WTC11 (cell line): ENCODE data around the gene CDKN1C. TPM values are rescaled to one million over a fixed set of nuclear protein-coding genes. Genes with fewer than 3 reads are reported as not detected.

Experiments
- ATAC-seq: fragments of 200-7000 bp; cut with Tn5 transposase; 2 replicates; pipeline ENCODE4 v1.10.0; 2021; ENCODE audit warnings: mild to moderate bottlenecking, moderate library complexity
- CTCF ChIA-PET: fragments of 300-600 bp; sonication (Branson Sonifier 250); formaldehyde crosslinking; loops from one replicate; lab custom pipeline; 2021; ENCODE audit warnings: antibody characterized with exemption; lab: Charles Lee
- POLR2A ChIA-PET: fragments of 350-600 bp; sonication (Branson Sonifier 250); formaldehyde crosslinking; loops from one replicate; lab custom pipeline; 2021; ENCODE audit warnings: antibody characterized with exemption; lab: Charles Lee
- DNase-seq: peaks from one replicate; pipeline ENCODE4 v3.0.0; 2021; ENCODE audit warnings: low spot score
- H3K27ac Mint-ChIP-seq: 2 replicates; pipeline ENCODE4 v1.8.0; 2021; ENCODE audit warnings: mixed read lengths
- H3K27me3 Mint-ChIP-seq: 2 replicates; pipeline ENCODE4 v1.8.0; 2021; ENCODE audit warnings: low read depth, mild to moderate bottlenecking, moderate library complexity, mixed read lengths
- H3K36me3 Mint-ChIP-seq: 2 replicates; pipeline ENCODE4 v1.8.0; 2021; ENCODE audit warnings: mixed read lengths
- H3K4me1 Mint-ChIP-seq: 2 replicates; pipeline ENCODE4 v1.8.0; 2022; ENCODE audit warnings: mixed read lengths
- H3K4me3 Mint-ChIP-seq: 2 replicates; pipeline ENCODE4 v1.8.0; 2021; ENCODE audit warnings: mild to moderate bottlenecking, moderate library complexity, mixed read lengths
- H3K9me3 Mint-ChIP-seq: 2 replicates; pipeline ENCODE4 v1.8.0; 2021; ENCODE audit warnings: mixed read lengths
- ARID4B ChIP-seq: sonication (generic); formaldehyde crosslinking; IDR thresholded peaks from 2 replicates; pipeline ENCODE4 v1.8.0; 2023; ENCODE audit warnings: missing genetic modification reagents, mild to moderate bottlenecking, borderline replicate concordance
- CBFB ChIP-seq: sonication (generic); formaldehyde crosslinking; IDR thresholded peaks from 2 replicates; pipeline ENCODE4 v1.8.1; 2022; ENCODE audit warnings: mild to moderate bottlenecking, low read depth, missing genetic modification reagents
- ETV6 ChIP-seq: sonication (generic); formaldehyde crosslinking; IDR thresholded peaks from 2 replicates; pipeline ENCODE4 v1.8.1; 2022; ENCODE audit warnings: mild to moderate bottlenecking, missing genetic modification reagents
- FOXJ3 ChIP-seq: sonication (generic); formaldehyde crosslinking; IDR thresholded peaks from 2 replicates; pipeline ENCODE4 v1.9.0; 2021; ENCODE audit warnings: missing genetic modification reagents, mild to moderate bottlenecking, borderline replicate concordance
- FOXP1 ChIP-seq: sonication (generic); formaldehyde crosslinking; IDR thresholded peaks from 2 replicates; pipeline ENCODE4 v1.8.0; 2022; ENCODE audit warnings: missing genetic modification reagents, mild to moderate bottlenecking, moderate library complexity, borderline replicate concordance
- GABPB1 ChIP-seq: sonication (generic); formaldehyde crosslinking; IDR thresholded peaks from 2 replicates; pipeline ENCODE4 v1.8.1; 2023; ENCODE audit warnings: mild to moderate bottlenecking, missing genetic modification reagents
- GTF2I ChIP-seq: fragments of 250-450 bp; sonication (Bioruptor Pico); conservative IDR thresholded peaks from 2 replicates; pipeline ENCODE4 v1.4.0; 2021; ENCODE audit warnings: mild to moderate bottlenecking
- HMGA2 ChIP-seq: fragments of 250-450 bp; sonication (Bioruptor Pico); IDR thresholded peaks from 2 replicates; pipeline ENCODE4 v1.4.0; 2021; ENCODE audit warnings: mild to moderate bottlenecking, moderate library complexity
- HMGXB4 ChIP-seq: sonication (generic); formaldehyde crosslinking; IDR thresholded peaks from 2 replicates; pipeline ENCODE4 v1.8.1; 2023; ENCODE audit warnings: mild to moderate bottlenecking, moderate library complexity, missing genetic modification reagents
- KAT7 ChIP-seq: sonication (generic); formaldehyde crosslinking; IDR thresholded peaks from 2 replicates; pipeline ENCODE4 v1.8.1; 2023; ENCODE audit warnings: missing genetic modification reagents, mild to moderate bottlenecking, borderline replicate concordance
- NFYB ChIP-seq: sonication (generic); formaldehyde crosslinking; conservative IDR thresholded peaks from 2 replicates; pipeline ENCODE4 v1.8.0; 2022; ENCODE audit warnings: low read depth, missing genetic modification reagents
- NR2C2 ChIP-seq: sonication (generic); formaldehyde crosslinking; IDR thresholded peaks from 2 replicates; pipeline ENCODE4 v1.8.0; 2022; ENCODE audit warnings: mild to moderate bottlenecking, missing genetic modification reagents
- SP1 ChIP-seq: sonication (generic); formaldehyde crosslinking; conservative IDR thresholded peaks from 2 replicates; pipeline ENCODE4 v1.8.1; 2022; ENCODE audit warnings: missing genetic modification reagents
- TEAD1 ChIP-seq: sonication (generic); formaldehyde crosslinking; IDR thresholded peaks from 2 replicates; pipeline ENCODE4 v1.8.0; 2022; ENCODE audit warnings: mild to moderate bottlenecking, missing genetic modification reagents
- TEAD4 ChIP-seq: sonication (generic); formaldehyde crosslinking; IDR thresholded peaks from 2 replicates; pipeline ENCODE4 v1.8.0; 2022; ENCODE audit warnings: mild to moderate bottlenecking, missing genetic modification reagents
- ZMAT4 ChIP-seq: fragments of 250-450 bp; sonication (Bioruptor Pico); IDR thresholded peaks from 2 replicates; pipeline ENCODE4 v1.9.0; 2021; ENCODE audit warnings: mild to moderate bottlenecking
- ZNF138 ChIP-seq: sonication (generic); formaldehyde crosslinking; conservative IDR thresholded peaks from 2 replicates; pipeline ENCODE4 v1.8.1; 2022; ENCODE audit warnings: mild to moderate bottlenecking, moderate library complexity, missing genetic modification reagents
- ZNF423 ChIP-seq: fragments of 250-450 bp; sonication (Bioruptor Pico); IDR thresholded peaks from 2 replicates; pipeline ENCODE4 v2.1.2; 2022; ENCODE audit warnings: mild to moderate bottlenecking, moderate library complexity
- ZNF512 ChIP-seq: sonication (generic); formaldehyde crosslinking; IDR thresholded peaks from 2 replicates; pipeline ENCODE4 v1.8.1; 2022; ENCODE audit warnings: missing genetic modification reagents, borderline replicate concordance
- ZSCAN18 ChIP-seq: fragments of 250-450 bp; sonication (Bioruptor Pico); IDR thresholded peaks from 2 replicates; pipeline ENCODE4 v2.1.2; 2022; ENCODE audit warnings: mild to moderate bottlenecking, moderate library complexity
- total RNA-seq: library from RNA; stranded (reverse); gene quantifications from 3 replicates; pipeline ENCODE4 v1.2.3, GENCODE V29; 2021
- TF ChIP-seq, protein P1 (sequence below): fragments of 200-600 bp; IDR thresholded peaks from 2 replicates; pipeline ENCODE4 v1.8.0; 2022; ENCODE audit warnings: antibody characterized with exemption

Gene CDKN1C
- total RNA-seq, 1 experiment from 2014 or later: 25.0 TPM

DNA sequence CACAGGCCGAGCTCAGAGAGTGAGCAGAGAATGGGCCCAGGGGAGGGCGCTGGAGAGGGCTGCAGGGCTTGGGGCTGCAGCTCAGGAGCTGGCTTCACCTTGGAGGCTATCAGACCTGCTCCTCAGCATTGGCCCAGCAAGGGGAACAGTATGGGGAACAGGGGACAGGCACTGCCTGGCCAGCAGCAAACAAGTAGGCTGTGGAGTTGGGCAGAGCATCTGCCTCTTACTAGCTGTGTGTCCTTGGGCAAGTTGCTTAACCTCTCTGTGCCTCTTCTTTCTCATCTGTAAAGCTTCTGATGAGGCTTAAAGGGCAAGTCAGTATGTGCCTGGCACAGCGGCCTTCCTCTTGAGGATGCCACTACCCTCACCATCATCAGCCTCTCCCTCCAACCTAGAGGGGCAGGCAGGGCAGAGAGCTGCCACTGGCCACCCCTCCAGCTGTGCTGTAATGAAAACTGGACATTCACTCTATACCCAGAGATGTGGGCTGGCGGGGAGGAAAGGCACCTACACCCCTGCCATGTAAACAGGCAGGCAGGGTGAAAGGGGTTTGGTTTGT, 7.5 kb upstream of the CDKN1C start:
- Mint-ChIP-seq H3K9me3 (peaks cover 6% of the 10 kb centered on the region; the same call in 1 of the 2 replicates), H3K27me3 (peaks cover 54% of the 10 kb centered on the region), H3K4me1 (peaks cover 11% of the 10 kb centered on the region), H3K36me3 (no peaks in the 10 kb centered on the region), H3K27ac (0 out of 2 replicates have a peak overlapping the region, but pooled peaks have one; percentile 23), H3K4me3 (peak overlapping the region; percentile 68)
- ATAC-seq (peak; percentile 61), DNase-seq (no peak)
- ChIA-PET POLR2A (interaction anchor here (1.0 to 2.0 kb wide), 4 partner anchors 9 to 360 kb away, joined by 3 to 13 read pairs (median 10); partner anchors contain the start of gene PHLDA2), CTCF (interaction anchor here (0.6 to 12.8 kb wide), 50 partner anchors 9 to 1633 kb away, joined by 3 to 369 read pairs (median 5); partner anchors contain the start of genes CARS1, KCNQ1 and PHLDA2)
- TF ChIP-seq GTF2I (CRISPR knock-in tag) (peak; percentile 72; the same call in 1 of the 2 replicates), GABPB1 (CRISPR knock-in tag) (no peak)

DNA sequence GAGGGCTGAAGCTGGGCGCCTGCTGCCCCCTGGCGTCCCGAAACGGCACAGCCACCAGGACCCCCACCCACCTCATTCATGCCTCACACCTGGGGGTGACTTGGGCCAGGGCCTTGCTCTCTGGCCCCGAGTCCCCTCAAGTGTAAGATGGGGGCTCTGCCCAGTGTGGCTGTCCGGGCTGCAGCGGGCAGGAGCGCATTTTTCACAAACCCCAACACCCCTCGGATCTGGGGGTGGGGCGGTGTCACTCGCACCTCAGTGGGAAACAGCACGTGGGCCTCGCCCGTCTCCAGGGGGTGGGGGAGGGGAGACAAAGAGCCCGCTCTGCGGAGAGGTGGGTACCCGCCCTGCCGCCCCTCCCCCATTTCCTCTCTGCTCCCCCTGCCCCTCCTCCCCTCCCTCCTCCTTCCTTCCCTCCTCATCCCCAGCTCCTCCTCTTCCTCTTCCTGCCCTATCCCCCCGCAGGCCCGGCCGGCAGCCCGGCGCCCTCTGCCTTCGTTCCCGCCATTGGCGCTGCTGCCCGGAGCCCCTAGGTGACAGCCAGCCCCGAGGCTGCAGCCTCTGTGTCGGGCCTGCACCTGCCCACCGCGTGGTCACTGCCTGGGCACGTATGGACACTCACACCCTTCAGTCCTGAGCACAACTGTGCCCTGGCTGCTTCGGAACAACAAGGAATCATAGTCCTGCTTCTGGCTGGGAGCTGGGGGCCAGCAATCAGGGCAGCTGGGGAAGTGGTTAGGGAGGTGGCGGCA, 6.8 kb upstream of the CDKN1C start:
- CTCF ChIA-PET: interaction anchor here (0.6 to 12.8 kb wide), 61 partner anchors 9 to 1632 kb away, joined by 3 to 369 read pairs (median 5); partner anchors contain the start of genes CARS1, KCNQ1, PHLDA2 and TSSC4
- ATAC-seq (peak; percentile 67), DNase-seq (peak; percentile 84)
- Mint-ChIP-seq H3K36me3 (no peaks in the 10 kb centered on the region), H3K27me3 (peaks cover 56% of the 10 kb centered on the region), H3K9me3 (peaks cover 6% of the 10 kb centered on the region; the same call in 1 of the 2 replicates), H3K4me3 (peak overlapping the region; percentile 68), H3K4me1 (peaks cover 11% of the 10 kb centered on the region), H3K27ac (0 out of 2 replicates have a peak overlapping the region, but pooled peaks have one; percentile 23)
- POLR2A ChIA-PET: interaction anchor here (1.0 to 2.0 kb wide), 4 partner anchors 10 to 359 kb away, joined by 3 to 13 read pairs (median 10); partner anchors contain the start of gene PHLDA2
- TF ChIP-seq ZSCAN18 (CRISPR knock-in tag) (no peak), ZNF138 (peak; percentile 84), ETV6 (CRISPR knock-in tag) (peak; percentile 86), SP1 (CRISPR knock-in tag) (peak; percentile 84), NR2C2 (CRISPR knock-in tag) (no peak; the same call in 1 of the 2 replicates), ZNF512 (CRISPR knock-in tag) (no peak), KAT7 (CRISPR knock-in tag) (no peak), GTF2I (CRISPR knock-in tag) (no peak), TEAD4 (CRISPR knock-in tag) (no peak), TEAD1 (CRISPR knock-in tag) (peak; percentile 39), ZNF423 (CRISPR knock-in tag) (peak; percentile 45; the same call in 1 of the 2 replicates), HMGXB4 (peak; percentile 39; the same call in 1 of the 2 replicates), HMGA2 (CRISPR knock-in tag) (no peak), ZMAT4 (CRISPR knock-in tag) (no peak), FOXP1 (CRISPR knock-in tag) (peak; percentile 93), ARID4B (0 out of 2 replicates have a peak, but pooled peaks have one; percentile 19), FOXJ3 (no peak), NFYB (CRISPR knock-in tag) (peak; percentile 29; the same call in 1 of the 2 replicates), CBFB (CRISPR knock-in tag) (peak; percentile 57; the same call in 1 of the 2 replicates)
- TF ChIP-seq, protein P1, sequence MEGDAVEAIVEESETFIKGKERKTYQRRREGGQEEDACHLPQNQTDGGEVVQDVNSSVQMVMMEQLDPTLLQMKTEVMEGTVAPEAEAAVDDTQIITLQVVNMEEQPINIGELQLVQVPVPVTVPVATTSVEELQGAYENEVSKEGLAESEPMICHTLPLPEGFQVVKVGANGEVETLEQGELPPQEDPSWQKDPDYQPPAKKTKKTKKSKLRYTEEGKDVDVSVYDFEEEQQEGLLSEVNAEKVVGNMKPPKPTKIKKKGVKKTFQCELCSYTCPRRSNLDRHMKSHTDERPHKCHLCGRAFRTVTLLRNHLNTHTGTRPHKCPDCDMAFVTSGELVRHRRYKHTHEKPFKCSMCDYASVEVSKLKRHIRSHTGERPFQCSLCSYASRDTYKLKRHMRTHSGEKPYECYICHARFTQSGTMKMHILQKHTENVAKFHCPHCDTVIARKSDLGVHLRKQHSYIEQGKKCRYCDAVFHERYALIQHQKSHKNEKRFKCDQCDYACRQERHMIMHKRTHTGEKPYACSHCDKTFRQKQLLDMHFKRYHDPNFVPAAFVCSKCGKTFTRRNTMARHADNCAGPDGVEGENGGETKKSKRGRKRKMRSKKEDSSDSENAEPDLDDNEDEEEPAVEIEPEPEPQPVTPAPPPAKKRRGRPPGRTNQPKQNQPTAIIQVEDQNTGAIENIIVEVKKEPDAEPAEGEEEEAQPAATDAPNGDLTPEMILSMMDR: peak; percentile 93
